ENCODE data around the gene TRABD. TPM values are rescaled to one million over a fixed set of nuclear protein-coding genes. Genes with fewer than 3 reads are reported as not detected.
"Not testable (repeated sequence)": the region's sequence is repeated elsewhere in the genome, so short reads cannot be mapped to it uniquely, and the experiment has no call there.

TRABD gene
- total RNA-seq, result 100 to 1,000 TPM; 108 to 125 TPM

- DNase-seq (peak; percentile 92 to 93), ATAC-seq (replicated peaks in 1 of 2) (peak; percentile 77 to 80)
- Mint-ChIP-seq H3K9me3 (no peaks in the 10 kb centered on the region), H3K4me3 (peak within 1 kb of the TSS; percentile 93 to 97), H3K27me3 (ENCODE audit: low read depth) (no peaks in the 10 kb centered on the region), H3K4me1 (ENCODE audit: low read depth) (peaks cover 24% of the 10 kb centered on the region), H3K27ac (peak within 1 kb of the TSS; percentile 84), H3K36me3 (ENCODE audit: insufficient read depth in 2 of 2) (peaks cover 2 to 3% of the 10 kb centered on the region in 2 donors)
Observed at GRCh38 chr22:50185375-50186087, at the start of gene TRABD. Gene TRABD, plus strand, starts transcription at chr22:50185913. Its CDS starts 7,148 bp downstream, at chr22:50193061.

GRCh38 chr22:50136581-50137015, 49.1 kb upstream of the TRABD start:
- peaks cover 14% of the 10 kb centered on the region for H3K27me3 Mint-ChIP-seq (ENCODE audit: low read depth)
- H3K9me3 Mint-ChIP-seq, result no peaks in the 10 kb centered on the region
- DNase-seq (no peak), ATAC-seq (replicated peaks in 1 of 2) (no peak)
- no peaks in the 10 kb centered on the region for H3K36me3 Mint-ChIP-seq (ENCODE audit: insufficient read depth in 2 of 2)
- no peak overlapping the region for H3K27ac Mint-ChIP-seq
- H3K4me1 Mint-ChIP-seq (ENCODE audit: low read depth), result no peaks in the 10 kb centered on the region
- no peak overlapping the region for H3K4me3 Mint-ChIP-seq

- not testable (repeated sequence) for H3K36me3 Mint-ChIP-seq (ENCODE audit: insufficient read depth in 2 of 2); ATAC-seq (replicated peaks in 1 of 2); DNase-seq; H3K4me3 Mint-ChIP-seq; H3K9me3 Mint-ChIP-seq; H3K4me1 Mint-ChIP-seq (ENCODE audit: low read depth); H3K27ac Mint-ChIP-seq
- peaks cover 21% of the 10 kb centered on the region for H3K27me3 Mint-ChIP-seq (ENCODE audit: low read depth)
Observed at GRCh38 chr22:50137277-50137676, 48.4 kb upstream of the TRABD start.

- ATAC-seq (replicated peaks in 1 of 2), result no peak
- H3K36me3 Mint-ChIP-seq (ENCODE audit: insufficient read depth in 2 of 2), result no peaks in the 10 kb centered on the region
Observed at GRCh38 chr22:50138041-50138440, 47.7 kb upstream of the TRABD start.

GRCh38 chr22:50138988-50139387, 46.7 kb upstream of the TRABD start:
- H3K27me3 Mint-ChIP-seq (ENCODE audit: low read depth), result peaks cover 35% of the 10 kb centered on the region
- H3K9me3 Mint-ChIP-seq, result no peaks in the 10 kb centered on the region
- ATAC-seq (replicated peaks in 1 of 2), result no peak
- no peak overlapping the region for H3K4me3 Mint-ChIP-seq
- no peak for DNase-seq
- H3K27ac Mint-ChIP-seq, result no peak overlapping the region
- no peaks in the 10 kb centered on the region for H3K36me3 Mint-ChIP-seq (ENCODE audit: insufficient read depth in 2 of 2)
- H3K4me1 Mint-ChIP-seq (ENCODE audit: low read depth), result no peaks in the 10 kb centered on the region

More at GRCh38 chr22:50138041-50138440, 47.7 kb upstream of the TRABD start:
- Mint-ChIP-seq H3K27me3 (ENCODE audit: low read depth) (peaks cover 28% of the 10 kb centered on the region), H3K27ac (no peak overlapping the region), H3K4me1 (ENCODE audit: low read depth) (no peaks in the 10 kb centered on the region), H3K9me3 (no peaks in the 10 kb centered on the region), H3K4me3 (no peak overlapping the region)
- no peak for DNase-seq

- ATAC-seq (replicated peaks in 1 of 2) (peak in 1 of 2 donors; percentile 23), DNase-seq (no peak)
- H3K4me1 Mint-ChIP-seq (ENCODE audit: low read depth), result no peaks in the 10 kb centered on the region
- peaks cover 35% of the 10 kb centered on the region for H3K27me3 Mint-ChIP-seq (ENCODE audit: low read depth)
- no peaks in the 10 kb centered on the region for H3K36me3 Mint-ChIP-seq (ENCODE audit: insufficient read depth in 2 of 2)
- no peak overlapping the region for H3K4me3 Mint-ChIP-seq
- H3K27ac Mint-ChIP-seq, result no peak overlapping the region
- no peaks in the 10 kb centered on the region for H3K9me3 Mint-ChIP-seq
Observed at GRCh38 chr22:50139843-50140415, 45.8 kb upstream of the TRABD start.

- ATAC-seq (replicated peaks in 1 of 2) (no peak), DNase-seq (no peak)
- H3K9me3 Mint-ChIP-seq, result no peaks in the 10 kb centered on the region
- no peak overlapping the region for H3K27ac Mint-ChIP-seq
- H3K27me3 Mint-ChIP-seq (ENCODE audit: low read depth), result peaks cover 35% of the 10 kb centered on the region
- no peaks in the 10 kb centered on the region for H3K4me1 Mint-ChIP-seq (ENCODE audit: low read depth)
- H3K36me3 Mint-ChIP-seq (ENCODE audit: insufficient read depth in 2 of 2), result no peaks in the 10 kb centered on the region
- no peak overlapping the region for H3K4me3 Mint-ChIP-seq
Observed at GRCh38 chr22:50140615-50141014, 45.1 kb upstream of the TRABD start.

- H3K27ac Mint-ChIP-seq, result no peak overlapping the region
- H3K4me3 Mint-ChIP-seq, result no peak overlapping the region
- no peaks in the 10 kb centered on the region for H3K36me3 Mint-ChIP-seq (ENCODE audit: insufficient read depth in 2 of 2)
- DNase-seq, result no peak
- ATAC-seq (replicated peaks in 1 of 2), result no peak
- H3K27me3 Mint-ChIP-seq (ENCODE audit: low read depth), result peaks cover 29% of the 10 kb centered on the region
- no peaks in the 10 kb centered on the region for H3K9me3 Mint-ChIP-seq
- H3K4me1 Mint-ChIP-seq (ENCODE audit: low read depth), result no peaks in the 10 kb centered on the region
Observed at GRCh38 chr22:50141462-50141861, 44.3 kb upstream of the TRABD start.

GRCh38 chr22:50141891-50142363, 43.8 kb upstream of the TRABD start:
- H3K4me1 Mint-ChIP-seq (ENCODE audit: low read depth), result no peaks in the 10 kb centered on the region
- no peaks in the 10 kb centered on the region for H3K9me3 Mint-ChIP-seq
- no peak overlapping the region for H3K27ac Mint-ChIP-seq
- ATAC-seq (replicated peaks in 1 of 2), result no peak
- no peaks in the 10 kb centered on the region for H3K36me3 Mint-ChIP-seq (ENCODE audit: insufficient read depth in 2 of 2)
- H3K27me3 Mint-ChIP-seq (ENCODE audit: low read depth), result peaks cover 27% of the 10 kb centered on the region
- DNase-seq, result no peak
- H3K4me3 Mint-ChIP-seq, result no peak overlapping the region

GRCh38 chr22:50143096-50143495, 42.6 kb upstream of the TRABD start:
- Mint-ChIP-seq H3K4me3 (no peak overlapping the region), H3K9me3 (no peaks in the 10 kb centered on the region), H3K36me3 (ENCODE audit: insufficient read depth in 2 of 2) (no peaks in the 10 kb centered on the region), H3K27ac (no peak overlapping the region), H3K27me3 (ENCODE audit: low read depth) (peaks cover 27% of the 10 kb centered on the region), H3K4me1 (ENCODE audit: low read depth) (no peaks in the 10 kb centered on the region)
- DNase-seq (no peak), ATAC-seq (replicated peaks in 1 of 2) (no peak)

GRCh38 chr22:50144005-50144614, 41.6 kb upstream of the TRABD start:
- Mint-ChIP-seq H3K27ac (no peak overlapping the region), H3K4me1 (ENCODE audit: low read depth) (no peaks in the 10 kb centered on the region), H3K27me3 (ENCODE audit: low read depth) (peaks cover 27% of the 10 kb centered on the region), H3K36me3 (ENCODE audit: insufficient read depth in 2 of 2) (no peaks in the 10 kb centered on the region), H3K4me3 (no peak overlapping the region), H3K9me3 (no peaks in the 10 kb centered on the region)
- no peak for DNase-seq
- no peak for ATAC-seq (replicated peaks in 1 of 2)

GRCh38 chr22:50145721-50146438, 39.8 kb upstream of the TRABD start:
- no peaks in the 10 kb centered on the region for H3K36me3 Mint-ChIP-seq (ENCODE audit: insufficient read depth in 2 of 2)
- no peak overlapping the region for H3K4me3 Mint-ChIP-seq
- peaks cover 21% of the 10 kb centered on the region for H3K27me3 Mint-ChIP-seq (ENCODE audit: low read depth)
- ATAC-seq (replicated peaks in 1 of 2) (no peak), DNase-seq (no peak)
- H3K4me1 Mint-ChIP-seq (ENCODE audit: low read depth), result no peaks in the 10 kb centered on the region
- no peak overlapping the region for H3K27ac Mint-ChIP-seq
- H3K9me3 Mint-ChIP-seq, result no peaks in the 10 kb centered on the region

Data from activated T-cell treated with anti-CD3 and anti-CD28 coated beads, Interleukin-2, amount 50 U/mL, for 72 hours (primary cell).